Natural killer cell treated with Interleukin-12 subunit alpha and Interleukin-12 subunit beta and Interleukin-15 and Interleukin-18, amount 100 ng/mL, for 72 hours (primary cell): ENCODE data around the gene PLA1A. TPM values are rescaled to one million over a fixed set of nuclear protein-coding genes. Genes with fewer than 3 reads are reported as not detected.
A peak's percentile ranks its signal among the peaks of the same experiment; 100 is the strongest.
"Not testable (repeated sequence)": the region's sequence is repeated elsewhere in the genome, so short reads cannot be mapped to it uniquely, and the experiment has no call there.

Experiments used
- ATAC-seq, 2 donors: fragments of 150-1000 bp; cut with Tn5 transposase in 1 of 2; sonication (Bioruptor Pico), chemical (Tn5 transposase) in 1 of 2; 2 replicates each; pipeline ENCODE4 v1.10.0; 2021
- DNase-seq: peaks from one replicate; pipeline ENCODE4 v3.0.0; 2022; ENCODE audit warnings: low spot score
- H3K27ac Mint-ChIP-seq, 2 donors: 1 replicate in 1 of 2; 2 replicates in 1 of 2; pipeline ENCODE4 v1.8.0; 2022; ENCODE audit warnings: mixed read lengths in 2 of 2, mild to moderate bottlenecking in 1 of 2, moderate library complexity in 1 of 2
- H3K27me3 Mint-ChIP-seq, 2 donors: 1 replicate in 1 of 2; 2 replicates in 1 of 2; pipeline ENCODE4 v1.8.0; 2022; ENCODE audit warnings: mixed read lengths in 2 of 2
- H3K36me3 Mint-ChIP-seq: one replicate; pipeline ENCODE4 v1.8.0; 2022; ENCODE audit warnings: mixed read lengths
- H3K4me1 Mint-ChIP-seq, 2 donors: 1 replicate in 1 of 2; 2 replicates in 1 of 2; pipeline ENCODE4 v1.8.0; 2022; ENCODE audit warnings: low read depth in 2 of 2, mixed read lengths in 2 of 2, mild to moderate bottlenecking in 1 of 2
- H3K4me3 Mint-ChIP-seq: one replicate; pipeline ENCODE4 v1.8.0; 2022; ENCODE audit warnings: mixed read lengths
- H3K9me3 Mint-ChIP-seq: 2 replicates; pipeline ENCODE4 v1.8.0; 2022; ENCODE audit warnings: mixed read lengths
- total RNA-seq, 2 donors: library from RNA; stranded (reverse); gene quantifications; one replicate each; pipeline ENCODE4 v1.2.3, GENCODE V29; 2022

Gene PLA1A
- total RNA-seq, 2 donors from 2014 or later, result 0.19 TPM; not detected in 1

DNA sequence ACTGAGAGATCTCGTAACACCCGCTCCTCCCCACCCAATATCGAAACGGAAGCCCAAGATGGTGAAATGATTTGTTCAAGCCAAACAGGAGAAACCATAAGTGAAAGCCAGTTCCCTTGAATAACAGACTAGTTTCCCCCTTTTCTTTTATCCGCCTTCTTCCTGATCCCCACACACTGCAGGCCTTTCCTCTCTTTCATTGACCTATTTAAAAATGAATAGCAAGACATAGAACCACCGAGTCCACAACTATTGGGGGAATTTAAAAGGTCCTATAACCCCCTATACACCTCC, 79.9 kb downstream of the PLA1A start:
- peaks cover 26 to 27% of the 10 kb centered on the region in 2 donors for H3K4me1 Mint-ChIP-seq
- H3K27ac Mint-ChIP-seq, result peak overlapping the region; percentile 96 to 98
- H3K9me3 Mint-ChIP-seq, result no peaks in the 10 kb centered on the region
- peak overlapping the region; percentile 89 for H3K4me3 Mint-ChIP-seq
- no peaks in the 10 kb centered on the region for H3K36me3 Mint-ChIP-seq
- ATAC-seq (no peak), DNase-seq (no peak)
- H3K27me3 Mint-ChIP-seq, result no peaks in the 10 kb centered on the region

GRCh38 chr3:119678209-119678608, 80.5 kb downstream of the PLA1A start:
- not testable (repeated sequence) for H3K9me3 Mint-ChIP-seq, ATAC-seq, H3K4me3 Mint-ChIP-seq, H3K36me3 Mint-ChIP-seq, H3K27me3 Mint-ChIP-seq, DNase-seq
- Mint-ChIP-seq H3K27ac (peak overlapping the region; percentile 96 to 98), H3K4me1 (peaks cover 24 to 26% of the 10 kb centered on the region in 2 donors)

Other genes starting within 250 kb of the PLA1A start
- gene TMEM39A, start 134.3 kb upstream of the PLA1A start, total RNA-seq, result 10 to 100 TPM; 66.6 to 71.5 TPM
- gene POGLUT1, start 128.9 kb upstream of the PLA1A start, total RNA-seq, result 10 to 100 TPM; 21.4 to 38.5 TPM
- 10 to 100 TPM; 91.0 to 94.0 TPM for gene TIMMDC1, start 99.3 kb upstream of the PLA1A start, total RNA-seq
- 1 to 10 TPM in 1 of 2 donors, under 1 TPM in 1; 0.62 to 1.7 TPM for gene CD80, start 38.3 kb upstream of the PLA1A start, total RNA-seq
- 10 to 100 TPM in 1 of 2 donors, 1 to 10 TPM in 1; 9.2 to 10.7 TPM for gene ADPRH, start 18.4 kb upstream of the PLA1A start, total RNA-seq
- gene POPDC2, start 62.7 kb downstream of the PLA1A start, total RNA-seq, result 1 to 10 TPM; 3.6 to 4.1 TPM
- gene COX17, start 79.5 kb downstream of the PLA1A start, total RNA-seq, result 10 to 100 TPM; 98.7 to 99.9 TPM
- not detected for gene CFAP91, start 105.1 kb downstream of the PLA1A start, total RNA-seq
- not detected for gene NR1I2, start 184.2 kb downstream of the PLA1A start, total RNA-seq